Inferior parietal cortex (tissue), 1 donor: Measurements from ENCODE around the gene RETREG2.
A peak's percentile ranks its signal among the peaks of the same experiment; 100 is the strongest.

Source experiments
- DNase-seq: peaks from one replicate; pipeline ENCODE4 v3.0.0-alpha.2; 2016; ENCODE audit errors: extremely low spot score

Gene RETREG2

GRCh38 chr2:219177552-219178376 is at the start of gene RETREG2:
Gene RETREG2 (plus strand): TSS chr2:219178275. CDS start chr2:219178353, 78 bp downstream.
- DNase-seq = peak; percentile 80

GRCh38 chr2:219128396-219128795 is 49.7 kb upstream of the RETREG2 start:
- no peak for DNase-seq

- no peak for DNase-seq
These were observed 48.5 kb upstream of the RETREG2 start for GRCh38 chr2:219129589-219129988.

GRCh38 chr2:219131327-219131726 is 46.7 kb upstream of the RETREG2 start:
- DNase-seq = no peak

GRCh38 chr2:219131744-219132143 is 46.3 kb upstream of the RETREG2 start:
- DNase-seq = no peak

GRCh38 chr2:219133976-219134375 is 44.1 kb upstream of the RETREG2 start:
- DNase-seq = no peak

- DNase-seq = no peak
These were observed 37.4 kb upstream of the RETREG2 start for GRCh38 chr2:219140722-219141121.

GRCh38 chr2:219142329-219142728 is 35.7 kb upstream of the RETREG2 start:
- DNase-seq = no peak

GRCh38 chr2:219149667-219150066 is 28.4 kb upstream of the RETREG2 start:
- no peak for DNase-seq

GRCh38 chr2:219155054-219155644 is 22.9 kb upstream of the RETREG2 start:
- DNase-seq = peak; percentile 93

- DNase-seq = no peak
These were observed 20.7 kb upstream of the RETREG2 start for GRCh38 chr2:219157396-219157795.

GRCh38 chr2:219158025-219158424 is 20.1 kb upstream of the RETREG2 start:
- DNase-seq = no peak

GRCh38 chr2:219158586-219158985 is 19.5 kb upstream of the RETREG2 start:
- DNase-seq = no peak

- no peak for DNase-seq
These were observed 18.3 kb upstream of the RETREG2 start for GRCh38 chr2:219159771-219160185.

GRCh38 chr2:219160186-219161017 is 17.7 kb upstream of the RETREG2 start, which contains the start of gene NHEJ1:
Gene NHEJ1 (minus strand): TSS chr2:219160815. CDS start chr2:219158362, 2,453 bp downstream.
- DNase-seq = peak; percentile 92

- DNase-seq = no peak
These were observed 17.0 kb upstream of the RETREG2 start for GRCh38 chr2:219161097-219161496.

- no peak for DNase-seq
These were observed 14.9 kb upstream of the RETREG2 start for GRCh38 chr2:219163156-219163555.

- no peak for DNase-seq
These were observed 12.8 kb upstream of the RETREG2 start for GRCh38 chr2:219165058-219165911.

- no peak for DNase-seq
These were observed 10.1 kb upstream of the RETREG2 start for GRCh38 chr2:219167997-219168396.

- no peak for DNase-seq
These were observed 9.5 kb upstream of the RETREG2 start for GRCh38 chr2:219168526-219168925.

GRCh38 chr2:219168932-219169331 is 9.1 kb upstream of the RETREG2 start:
- no peak for DNase-seq
